SK-N-SH treated with all-trans-retinoic acid at 6 μM for 48 hours (cell line): ENCODE measurements around the gene LPAR5.

Experiments
- ATAC-seq: fragments of 200-7000 bp; cut with Tn5 transposase; 3 replicates; pipeline ENCODE4 v1.9.1; 2020; ENCODE audit warnings: mild to moderate bottlenecking, moderate library complexity
- BACH2 ChIP-seq: fragments of 250-450 bp; sonication (Bioruptor Pico); IDR thresholded peaks from 2 replicates; pipeline ENCODE4 v1.9.0; 2021; ENCODE audit warnings: mild to moderate bottlenecking, borderline replicate concordance
- CREB5 ChIP-seq: fragments of 250-450 bp; sonication (Bioruptor Pico); IDR thresholded peaks from 2 replicates; pipeline ENCODE4 v1.5.1; 2020; ENCODE audit warnings: low read depth, mild to moderate bottlenecking, moderate library complexity
- ESRRG ChIP-seq: fragments of 250-450 bp; sonication (Bioruptor Pico); IDR thresholded peaks from 2 replicates; pipeline ENCODE4 v1.6.1; 2021; ENCODE audit warnings: mild to moderate bottlenecking
- GLIS3 ChIP-seq: fragments of 250-450 bp; sonication (Bioruptor Pico); IDR thresholded peaks from 2 replicates; pipeline ENCODE4 v1.5.0; 2020; ENCODE audit warnings: mild to moderate bottlenecking, moderate library complexity
- ISL1 ChIP-seq: fragments of 250-450 bp; sonication (Bioruptor Pico); IDR thresholded peaks from 2 replicates; pipeline ENCODE4 v2.1.2; 2022; ENCODE audit warnings: mild to moderate bottlenecking, moderate library complexity
- OSR1 ChIP-seq: fragments of 250-450 bp; sonication (Bioruptor Pico); IDR thresholded peaks from 2 replicates; pipeline ENCODE4 v1.8.0; 2022; ENCODE audit warnings: moderate library complexity, mild to moderate bottlenecking, inconsistent platforms
- PATZ1 ChIP-seq: fragments of 250-450 bp; sonication (Bioruptor Pico); IDR thresholded peaks from 2 replicates; pipeline ENCODE4 v1.8.0; 2020; ENCODE audit warnings: mild to moderate bottlenecking, moderate library complexity, borderline replicate concordance
- POU6F1 ChIP-seq: fragments of 250-450 bp; sonication (Bioruptor Pico); IDR thresholded peaks from 2 replicates; pipeline ENCODE4 v1.8.0; 2021; ENCODE audit warnings: low read depth, mild to moderate bottlenecking, moderate library complexity, borderline replicate concordance
- PPARA ChIP-seq: fragments of 250-450 bp; sonication (Bioruptor Pico); IDR thresholded peaks from 2 replicates; pipeline ENCODE4 v1.5.0; 2020; ENCODE audit warnings: mild to moderate bottlenecking, borderline replicate concordance
- RARB ChIP-seq: fragments of 250-450 bp; sonication (Bioruptor Pico); IDR thresholded peaks from 2 replicates; pipeline ENCODE4 v1.8.0; 2021; ENCODE audit warnings: mild to moderate bottlenecking, moderate library complexity
- SNAI2 ChIP-seq: fragments of 250-450 bp; sonication (Bioruptor Pico); IDR thresholded peaks from 2 replicates; pipeline ENCODE4 v1.5.0; 2020; ENCODE audit warnings: mild to moderate bottlenecking, moderate library complexity
- TCF4 ChIP-seq: fragments of 250-450 bp; sonication (Bioruptor Pico); IDR thresholded peaks from 2 replicates; pipeline ENCODE4 v1.8.0; 2021; ENCODE audit warnings: mild to moderate bottlenecking, moderate library complexity, borderline replicate concordance
- TOX ChIP-seq: fragments of 250-450 bp; sonication (Bioruptor Pico); IDR thresholded peaks from 2 replicates; pipeline ENCODE4 v1.8.0; 2021; ENCODE audit warnings: mild to moderate bottlenecking, moderate library complexity, borderline replicate concordance
- TSHZ2 ChIP-seq: fragments of 250-450 bp; sonication (Bioruptor Pico); IDR thresholded peaks from 2 replicates; pipeline ENCODE4 v1.5.0; 2020; ENCODE audit warnings: mild to moderate bottlenecking, moderate library complexity
- ZFP3 ChIP-seq: fragments of 250-450 bp; sonication (Bioruptor Pico); IDR thresholded peaks from 2 replicates; pipeline ENCODE4 v1.5.0; 2020; ENCODE audit warnings: mild to moderate bottlenecking, moderate library complexity
- ZFP30 ChIP-seq: fragments of 450-650 bp; formaldehyde crosslinking; IDR thresholded peaks from 2 replicates; pipeline ENCODE4 v1.5.0; 2022; ENCODE audit warnings: mild to moderate bottlenecking, moderate library complexity
- ZNF565 ChIP-seq: fragments of 450-650 bp; formaldehyde crosslinking; conservative IDR thresholded peaks from 2 replicates; pipeline ENCODE4 v1.5.0; 2020; ENCODE audit warnings: low read depth, mild to moderate bottlenecking, moderate library complexity
- ZNF70 ChIP-seq: fragments of 450-650 bp; formaldehyde crosslinking; IDR thresholded peaks from 2 replicates; pipeline ENCODE4 v1.5.0; 2020; ENCODE audit warnings: mild to moderate bottlenecking, moderate library complexity
- ZNF8 ChIP-seq: fragments of 450-650 bp; formaldehyde crosslinking; IDR thresholded peaks from 2 replicates; pipeline ENCODE4 v1.5.0; 2020; ENCODE audit warnings: mild to moderate bottlenecking, moderate library complexity

Gene LPAR5

GRCh38 chr12:6676962-6677361 is 41.2 kb upstream of the LPAR5 start:
- TF ChIP-seq BACH2 (CRISPR knock-in tag) (no peak), ZNF565 (CRISPR knock-in tag) (no peak), ZNF8 (CRISPR knock-in tag) (no peak), CREB5 (CRISPR knock-in tag) (no peak), RARB (CRISPR knock-in tag) (no peak), TOX (no peak), ESRRG (CRISPR knock-in tag) (no peak), ISL1 (no peak)
- ATAC-seq: no peak

- no peak for TF ChIP-seq RARB (CRISPR knock-in tag)
- TF ChIP-seq PPARA (CRISPR knock-in tag): no peak
- TF ChIP-seq ZFP30: no peak
- TF ChIP-seq BACH2 (CRISPR knock-in tag): no peak
- TF ChIP-seq TSHZ2 (CRISPR knock-in tag): no peak
- no peak for TF ChIP-seq OSR1 (CRISPR knock-in tag)
- no peak for ATAC-seq
These were observed 36.4 kb upstream of the LPAR5 start for GRCh38 chr12:6672143-6672542.

- ATAC-seq: no peak
- TF ChIP-seq BACH2 (CRISPR knock-in tag) (no peak), TSHZ2 (CRISPR knock-in tag) (no peak), ZNF8 (CRISPR knock-in tag) (no peak)
These were observed 31.9 kb upstream of the LPAR5 start for GRCh38 chr12:6667559-6668210.

- ATAC-seq: no peak
- TF ChIP-seq PATZ1 (CRISPR knock-in tag) (no peak), ESRRG (CRISPR knock-in tag) (no peak), ZNF70 (CRISPR knock-in tag) (no peak), TOX (no peak), TCF4 (CRISPR knock-in tag) (no peak), PPARA (CRISPR knock-in tag) (no peak), RARB (CRISPR knock-in tag) (no peak)
These were observed 30.5 kb upstream of the LPAR5 start for GRCh38 chr12:6666211-6666610.

- no peak for ATAC-seq
- TF ChIP-seq ZNF565 (CRISPR knock-in tag) (no peak), TOX (no peak), TCF4 (CRISPR knock-in tag) (no peak), ZFP3 (no peak), RARB (CRISPR knock-in tag) (no peak), CREB5 (CRISPR knock-in tag) (no peak), PPARA (CRISPR knock-in tag) (no peak), POU6F1 (no peak), OSR1 (CRISPR knock-in tag) (no peak), ZNF70 (CRISPR knock-in tag) (no peak), GLIS3 (CRISPR knock-in tag) (no peak), SNAI2 (CRISPR knock-in tag) (no peak)
These were observed 29.1 kb upstream of the LPAR5 start for GRCh38 chr12:6664902-6665301.
